ENCODE results near the gene IVNS1ABP. TPM values are rescaled to one million over a fixed set of nuclear protein-coding genes. Genes with fewer than 3 reads are reported as not detected.

IVNS1ABP gene
- total RNA-seq, 1 donor from 2014 or later: 70.3 TPM

DNA sequence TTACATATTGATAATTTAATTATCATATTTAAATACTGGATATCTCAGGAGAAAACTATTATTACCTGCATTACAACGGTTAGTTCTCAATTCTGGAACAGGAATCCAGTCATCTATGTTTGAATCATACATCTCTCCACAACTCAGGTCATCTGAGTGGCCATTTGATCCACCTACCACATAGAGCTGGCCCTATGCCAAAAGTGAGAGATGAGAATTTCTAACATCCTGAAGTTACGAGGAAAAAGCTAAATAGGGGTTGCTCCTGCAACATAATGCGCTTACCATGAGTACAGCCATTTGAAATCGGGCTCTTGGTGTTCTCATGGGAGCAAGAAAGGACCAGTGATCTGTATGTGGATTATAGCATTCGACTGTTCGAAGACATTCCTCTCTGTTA is 16.9 kb downstream of the IVNS1ABP start:
- TF ChIP-seq, protein P1, sequence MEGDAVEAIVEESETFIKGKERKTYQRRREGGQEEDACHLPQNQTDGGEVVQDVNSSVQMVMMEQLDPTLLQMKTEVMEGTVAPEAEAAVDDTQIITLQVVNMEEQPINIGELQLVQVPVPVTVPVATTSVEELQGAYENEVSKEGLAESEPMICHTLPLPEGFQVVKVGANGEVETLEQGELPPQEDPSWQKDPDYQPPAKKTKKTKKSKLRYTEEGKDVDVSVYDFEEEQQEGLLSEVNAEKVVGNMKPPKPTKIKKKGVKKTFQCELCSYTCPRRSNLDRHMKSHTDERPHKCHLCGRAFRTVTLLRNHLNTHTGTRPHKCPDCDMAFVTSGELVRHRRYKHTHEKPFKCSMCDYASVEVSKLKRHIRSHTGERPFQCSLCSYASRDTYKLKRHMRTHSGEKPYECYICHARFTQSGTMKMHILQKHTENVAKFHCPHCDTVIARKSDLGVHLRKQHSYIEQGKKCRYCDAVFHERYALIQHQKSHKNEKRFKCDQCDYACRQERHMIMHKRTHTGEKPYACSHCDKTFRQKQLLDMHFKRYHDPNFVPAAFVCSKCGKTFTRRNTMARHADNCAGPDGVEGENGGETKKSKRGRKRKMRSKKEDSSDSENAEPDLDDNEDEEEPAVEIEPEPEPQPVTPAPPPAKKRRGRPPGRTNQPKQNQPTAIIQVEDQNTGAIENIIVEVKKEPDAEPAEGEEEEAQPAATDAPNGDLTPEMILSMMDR (IDR thresholded peaks at IDR 0.05; ENCODE audit: borderline replicate concordance): no peak
- H3K27ac ChIP-seq (replicated peaks): no peak overlapping the region
- H3K4me3 ChIP-seq: no peak overlapping the region
- H3K9me3 ChIP-seq (replicated peaks): no peaks in the 10 kb centered on the region
- H3K4me1 ChIP-seq: no peaks in the 10 kb centered on the region
- peaks cover 91% of the 10 kb centered on the region for H3K36me3 ChIP-seq
- intact Hi-C loops (cut with micrococcal nuclease): no loop called here
- no peak for DNase-seq
- no peaks in the 10 kb centered on the region for H3K27me3 ChIP-seq (ENCODE audit: low read depth)

DNA sequence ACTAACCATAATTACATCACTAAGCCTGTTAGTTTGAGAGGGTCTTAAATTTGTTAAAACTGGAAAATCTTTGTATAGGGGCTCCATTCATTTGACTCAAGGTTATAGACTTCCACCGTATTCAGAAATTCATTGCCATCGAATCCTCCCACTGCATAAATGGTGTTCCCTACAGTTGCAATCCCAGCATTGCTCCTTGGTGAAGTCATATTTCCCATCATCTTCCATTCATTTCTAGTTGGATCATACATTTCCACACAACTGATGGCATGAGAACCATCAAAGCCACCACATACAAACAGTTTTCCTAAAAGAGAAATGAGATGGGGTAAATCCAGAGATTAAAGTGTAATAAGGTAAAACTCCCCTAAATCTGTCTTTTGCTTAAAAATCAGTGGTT is 19.1 kb downstream of the IVNS1ABP start:
- no peak overlapping the region for H3K4me3 ChIP-seq
- peaks cover 1% of the 10 kb centered on the region for H3K4me1 ChIP-seq
- H3K9me3 ChIP-seq (replicated peaks): no peaks in the 10 kb centered on the region
- intact Hi-C loops (cut with micrococcal nuclease): no loop called here
- H3K27ac ChIP-seq (replicated peaks): no peak overlapping the region
- no peak for DNase-seq
- TF ChIP-seq, protein P1 (IDR thresholded peaks at IDR 0.05; ENCODE audit: borderline replicate concordance): no peak
- no peaks in the 10 kb centered on the region for H3K27me3 ChIP-seq (ENCODE audit: low read depth)
- H3K36me3 ChIP-seq: peaks cover 78% of the 10 kb centered on the region

DNA sequence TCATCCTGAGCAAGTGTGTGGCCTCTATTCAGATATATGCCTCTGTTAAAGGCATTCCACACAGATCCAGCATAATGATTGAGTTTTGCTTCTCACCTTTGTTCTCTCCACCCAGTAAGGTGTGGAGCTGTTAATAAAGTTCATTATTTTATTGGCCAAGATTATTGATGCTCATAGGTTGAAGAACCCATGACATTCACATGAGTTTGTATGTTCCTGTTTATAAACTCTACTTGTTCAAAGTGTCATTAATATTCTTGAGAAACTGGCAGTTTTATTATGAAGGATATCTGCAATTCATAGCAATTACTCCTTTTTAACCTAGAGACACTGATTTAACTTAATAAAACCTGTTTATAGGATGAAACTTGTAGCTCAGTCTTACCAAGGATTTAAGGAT is 22.0 kb downstream of the IVNS1ABP start:
- intact Hi-C loops (cut with micrococcal nuclease): no loop called here
- Histone ChIP-seq H3K4me1 (peaks cover 8% of the 10 kb centered on the region), H3K9me3 (replicated peaks) (no peaks in the 10 kb centered on the region), H3K27me3 (ENCODE audit: low read depth) (no peaks in the 10 kb centered on the region), H3K27ac (replicated peaks) (no peak overlapping the region), H3K36me3 (peaks cover 51% of the 10 kb centered on the region), H3K4me3 (no peak overlapping the region)
- TF ChIP-seq, protein P1 (IDR thresholded peaks at IDR 0.05; ENCODE audit: borderline replicate concordance): no peak
- no peak for DNase-seq

DNA sequence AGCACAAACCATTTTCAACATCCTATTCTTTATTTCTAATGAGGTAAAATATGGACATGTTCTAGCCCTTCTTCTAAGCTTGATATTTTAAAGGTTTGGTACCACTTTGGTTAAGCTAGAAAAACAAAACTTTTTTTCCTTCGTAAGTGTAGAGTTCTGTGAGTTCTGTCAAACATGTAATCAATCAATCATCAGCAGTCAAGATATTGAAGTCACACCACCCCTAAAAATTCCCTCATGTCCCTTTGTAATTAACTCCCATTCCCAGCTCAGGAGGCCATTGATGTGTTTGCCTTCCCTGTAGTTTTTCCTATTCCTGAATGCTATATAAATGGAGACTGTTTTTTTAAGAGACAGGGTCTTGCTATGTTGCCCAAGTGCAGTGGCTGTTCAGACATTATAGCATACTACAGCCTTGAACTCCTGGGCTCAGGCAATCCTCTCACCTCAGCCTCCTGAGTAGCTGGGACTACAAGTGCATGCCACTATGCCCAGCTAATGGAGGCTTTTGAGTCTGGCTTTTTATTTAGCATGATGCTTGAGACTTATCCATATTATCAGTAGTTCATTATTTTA is 23.0 kb downstream of the IVNS1ABP start:
- no peak overlapping the region for H3K4me3 ChIP-seq
- H3K36me3 ChIP-seq: peaks cover 41% of the 10 kb centered on the region
- intact Hi-C loops (cut with micrococcal nuclease): no loop called here
- TF ChIP-seq, protein P1 (IDR thresholded peaks at IDR 0.05; ENCODE audit: borderline replicate concordance): no peak
- no peaks in the 10 kb centered on the region for H3K9me3 ChIP-seq (replicated peaks)
- H3K27me3 ChIP-seq (ENCODE audit: low read depth): no peaks in the 10 kb centered on the region
- no peak overlapping the region for H3K27ac ChIP-seq (replicated peaks)
- DNase-seq: no peak
- peaks cover 8% of the 10 kb centered on the region for H3K4me1 ChIP-seq

DNA sequence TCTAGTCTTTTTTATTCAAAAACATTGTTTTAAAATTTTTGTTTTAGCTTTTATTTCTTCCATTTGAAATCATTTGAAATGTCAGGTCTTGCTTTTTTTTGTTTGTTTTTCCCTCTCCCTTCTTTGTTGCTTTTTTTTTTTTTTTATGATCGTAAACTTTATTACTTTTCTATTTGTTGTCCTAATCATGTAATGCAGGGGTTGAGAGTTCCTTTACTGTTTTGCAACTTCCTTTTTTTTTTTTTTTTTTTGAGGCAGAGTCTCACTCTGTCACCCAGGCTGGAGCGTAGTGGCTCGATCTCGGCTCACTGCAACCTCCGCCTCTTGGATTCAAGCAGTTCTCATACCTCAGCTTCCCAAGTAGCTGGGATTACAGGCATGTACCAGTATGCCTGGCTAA is 24.8 kb downstream of the IVNS1ABP start:
- H3K36me3 ChIP-seq: peaks cover 23% of the 10 kb centered on the region
- peak overlapping the region; percentile 41 for H3K27ac ChIP-seq (replicated peaks)
- intact Hi-C loops (cut with micrococcal nuclease): no loop called here
- H3K4me3 ChIP-seq: no peak overlapping the region
- no peaks in the 10 kb centered on the region for H3K27me3 ChIP-seq (ENCODE audit: low read depth)
- peaks cover 24% of the 10 kb centered on the region for H3K4me1 ChIP-seq
- peak; percentile 19 for DNase-seq
- no peaks in the 10 kb centered on the region for H3K9me3 ChIP-seq (replicated peaks)
- TF ChIP-seq, protein P1 (IDR thresholded peaks at IDR 0.05; ENCODE audit: borderline replicate concordance): no peak
